ENCODE results near the gene STRN.
A peak's percentile ranks its signal among the peaks of the same experiment; 100 is the strongest.

STRN gene

GRCh38 chr2:36964496-36965058 is 1.8 kb downstream of the STRN start:
- H3K4me3 ChIP-seq (replicated peaks; ENCODE audit: low read depth, low read length): peak overlapping the region; percentile 89
- TF ChIP-seq CTCF (IDR thresholded peaks at IDR 0.05; ENCODE audit: low read depth, low read length, missing control alignments): no peak
- no peak for DNase-seq (ENCODE audit: extremely low read depth, low read depth)

- no peak for TF ChIP-seq CTCF (IDR thresholded peaks at IDR 0.05; ENCODE audit: low read depth, low read length, missing control alignments)
- no peak overlapping the region for H3K4me3 ChIP-seq (replicated peaks; ENCODE audit: low read depth, low read length)
- no peak for DNase-seq (ENCODE audit: extremely low read depth, low read depth)
Observed at GRCh38 chr2:36963734-36964133, 2.6 kb downstream of the STRN start.

- TF ChIP-seq CTCF (IDR thresholded peaks at IDR 0.05; ENCODE audit: low read depth, low read length, missing control alignments): no peak
- H3K4me3 ChIP-seq (replicated peaks; ENCODE audit: low read depth, low read length): no peak overlapping the region
- no peak for DNase-seq (ENCODE audit: extremely low read depth, low read depth)
Observed at GRCh38 chr2:36963106-36963505, 3.2 kb downstream of the STRN start.

- TF ChIP-seq CTCF (IDR thresholded peaks at IDR 0.05; ENCODE audit: low read depth, low read length, missing control alignments): no peak
- no peak for DNase-seq (ENCODE audit: extremely low read depth, low read depth)
- H3K4me3 ChIP-seq (replicated peaks; ENCODE audit: low read depth, low read length): no peak overlapping the region
Observed at GRCh38 chr2:36960773-36961172, 5.6 kb downstream of the STRN start.

GRCh38 chr2:36960005-36960675 is 6.2 kb downstream of the STRN start:
- DNase-seq (ENCODE audit: extremely low read depth, low read depth): no peak
- TF ChIP-seq CTCF (IDR thresholded peaks at IDR 0.05; ENCODE audit: low read depth, low read length, missing control alignments): no peak
- H3K4me3 ChIP-seq (replicated peaks; ENCODE audit: low read depth, low read length): no peak overlapping the region

- no peak for DNase-seq (ENCODE audit: extremely low read depth, low read depth)
- TF ChIP-seq CTCF (IDR thresholded peaks at IDR 0.05; ENCODE audit: low read depth, low read length, missing control alignments): no peak
- H3K4me3 ChIP-seq (replicated peaks; ENCODE audit: low read depth, low read length): no peak overlapping the region
Observed at GRCh38 chr2:36954977-36955607, 11.2 kb downstream of the STRN start.

Measured in HFF-Myc (cell line).